Panc1 (cell line): ENCODE results near the gene MAD1L1. TPM values are rescaled to one million over a fixed set of nuclear protein-coding genes. Genes with fewer than 3 reads are reported as not detected.
A peak's percentile ranks its signal among the peaks of the same experiment; 100 is the strongest.

Experiments
- ATAC-seq: fragments of 200-7000 bp; cut with Tn5 transposase; 2 replicates; pipeline ENCODE4 v1.9.1; 2020; ENCODE audit warnings: mild to moderate bottlenecking, moderate library complexity
- BruUV-seq: library from RNA; stranded (reverse); fragments of 400-500 nt; replicated peaks from 2 replicates; lab custom pipeline; 2021; lab: Mats Ljungman, UMichigan
- CTCF ChIA-PET: fragments of 300-600 bp; sonication (Branson Sonifier 250); formaldehyde crosslinking; loops from one replicate; lab custom pipeline; 2022; ENCODE audit warnings: antibody characterized with exemption; lab: Charles Lee
- POLR2A ChIA-PET: fragments of 300-600 bp; sonication (Branson Sonifier 250); formaldehyde crosslinking; loops from one replicate; lab custom pipeline; 2022; ENCODE audit warnings: antibody characterized with exemption; lab: Charles Lee
- DNase-seq: peaks from one replicate; pipeline ENCODE4 v3.0.0-alpha.2; 2010; ENCODE audit warnings: low read depth, low spot score
- H3K27ac ChIP-seq: 2 replicates; pipeline ENCODE4 v1.5.1; 2011; ENCODE audit warnings: mild to moderate bottlenecking, low read length, inconsistent platforms
- H3K27me3 ChIP-seq: fragments of 200-500 bp; sonication (Bioruptor generic); 2 replicates; pipeline ENCODE4 v1.6.0; 2014; ENCODE audit warnings: low read length, inconsistent platforms; ENCODE audit not compliant: control insufficient read depth, insufficient read depth
- H3K36me3 ChIP-seq: fragments of 200-500 bp; sonication (Bioruptor generic); 2 replicates; pipeline ENCODE4 v1.5.1; 2014; ENCODE audit warnings: inconsistent platforms, mild to moderate bottlenecking, low read length, moderate library complexity; ENCODE audit not compliant: control insufficient read depth, insufficient read depth
- H3K4me1 ChIP-seq: 2 replicates; pipeline ENCODE4 v1.5.1; 2011; ENCODE audit warnings: inconsistent platforms, mild to moderate bottlenecking, low read length, moderate library complexity; ENCODE audit not compliant: control insufficient read depth, insufficient read depth
- H3K4me3 ChIP-seq, 2 experiments: 2 replicates each; pipeline ENCODE4 v1.5.1; 2011 to 2012; ENCODE audit warnings: low read depth in 2 of 2, low read length in 2 of 2, mild to moderate bottlenecking in 2 of 2, inconsistent platforms in 1 of 2, moderate library complexity in 1 of 2
- H3K9me3 ChIP-seq: fragments of 200-500 bp; sonication (Bioruptor generic); 2 replicates; pipeline ENCODE4 v1.5.1; 2014; ENCODE audit warnings: low read depth, mild to moderate bottlenecking, inconsistent platforms, low read length, moderate library complexity; ENCODE audit not compliant: control insufficient read depth, insufficient read depth
- CTCF ChIP-seq: fragments of 450-650 bp; IDR thresholded peaks from 2 replicates; pipeline ENCODE4 v1.5.1; 2017; ENCODE audit warnings: mild to moderate bottlenecking
- POLR2AphosphoS5 ChIP-seq: IDR thresholded peaks from 2 replicates; pipeline ENCODE4 v1.6.1; 2012; ENCODE audit warnings: mild to moderate bottlenecking, low read depth, low read length, moderate library complexity
- REST ChIP-seq, 2 experiments: IDR thresholded peaks; 2 replicates each; pipeline ENCODE4 v1.6.1; 2011 to 2012; ENCODE audit warnings: low read depth in 2 of 2, control low read depth in 1 of 2, low read length in 1 of 2, mild to moderate bottlenecking in 1 of 2, moderate library complexity in 1 of 2; ENCODE audit not compliant: insufficient read depth in 1 of 2
- SIN3A ChIP-seq: IDR thresholded peaks from 2 replicates; pipeline ENCODE4 v1.6.1; 2012; ENCODE audit warnings: low read depth, mild to moderate bottlenecking, low read length, moderate library complexity, borderline replicate concordance; ENCODE audit not compliant: insufficient read depth
- TCF7L2 ChIP-seq: IDR thresholded peaks from 2 replicates; pipeline ENCODE4 v1.6.1; 2011; ENCODE audit warnings: mild to moderate bottlenecking, low read depth, low read length, inconsistent platforms
- in situ Hi-C: cut with HindIII; loops from 2 replicates; pipeline ENCODE4 v1.10.0; 2016; ENCODE audit warnings: low sequenced_read_pairs, low pct_unique_long_range_greater_than_20kb
- intact Hi-C: fragments of 100-400 bp; cut with micrococcal nuclease; formaldehyde crosslinking; loops from one replicate; pipeline ENCODE4 v1.10.0; 2022; ENCODE audit not compliant: unreplicated experiment
- total RNA-seq: library from RNA; stranded (reverse); gene quantifications from one replicate; pipeline ENCODE4 v1.2.1, GENCODE V29; 2021; ENCODE audit not compliant: unreplicated experiment

The MAD1L1 gene
- total RNA-seq, 1 experiment from 2014 or later, result 70.8 TPM

GRCh38 chr7:1884583-1885350 is 348.0 kb downstream of the MAD1L1 start:
- no peaks in the 10 kb centered on the region for H3K9me3 ChIP-seq
- no peak overlapping the region for H3K27ac ChIP-seq
- ChIA-PET CTCF (no interaction called here), POLR2A (interaction anchor here (0.6 kb wide), 1 partner anchor 366 kb away, joined by 3 read pairs; no protein-coding TSS in a partner anchor)
- DNase-seq (no peak), ATAC-seq (no peak)
- TF ChIP-seq REST (IDR thresholded peaks at IDR 0.05; ENCODE audit: insufficient read depth in 1 of 2, low read depth in 2 of 2, low read length in 1 of 2) (no peak), SIN3A (no peak), TCF7L2 (no peak), CTCF (no peak), POLR2AphosphoS5 (no peak)
- no peaks in the 10 kb centered on the region for H3K27me3 ChIP-seq
- in situ Hi-C loops, result no loop called here
- H3K4me3 ChIP-seq, result no peak overlapping the region
- intact Hi-C loops, result no loop called here
- BruUV-seq, result no TSS peak
- peaks cover 18% of the 10 kb centered on the region for H3K4me1 ChIP-seq
- no peaks in the 10 kb centered on the region for H3K36me3 ChIP-seq

- H3K27ac ChIP-seq, result no peak overlapping the region
Observed at GRCh38 chr7:1883834-1884582, 348.7 kb downstream of the MAD1L1 start.

More at GRCh38 chr7:1883834-1884582, 348.7 kb downstream of the MAD1L1 start:
- intact Hi-C loops, result no loop called here
- DNase-seq, result no peak
- H3K4me1 ChIP-seq, result peaks cover 18% of the 10 kb centered on the region
- H3K9me3 ChIP-seq, result no peaks in the 10 kb centered on the region
- H3K36me3 ChIP-seq, result no peaks in the 10 kb centered on the region
- BruUV-seq, result no TSS peak
- no peak overlapping the region for H3K4me3 ChIP-seq
- in situ Hi-C loops, result no loop called here
- ChIA-PET CTCF (interaction anchor here (0.8 to 1.0 kb wide), 2 partner anchors 9 to 39 kb away, joined by 3 read pairs; no protein-coding TSS in a partner anchor), POLR2A (interaction anchor here (0.6 kb wide), 1 partner anchor 366 kb away, joined by 3 read pairs; no protein-coding TSS in a partner anchor)
- no peak for TF ChIP-seq SIN3A
- no peak for TF ChIP-seq REST (IDR thresholded peaks at IDR 0.05; ENCODE audit: insufficient read depth in 1 of 2, low read depth in 2 of 2, low read length in 1 of 2)
- no peak for TF ChIP-seq CTCF
- peak; percentile 58; the same call in 1 of the 2 replicates for ATAC-seq
- no peaks in the 10 kb centered on the region for H3K27me3 ChIP-seq
